Esophagus muscularis mucosa (tissue), 4 donors: ENCODE data around the gene CMYA5.

Source experiments
- CTCF ChIP-seq, 3 experiments: fragments of 200-600 bp in 2 of 3; fragments of 450-650 bp in 1 of 3; sonication (generic) in 2 of 3; IDR thresholded peaks; one replicate each; pipeline ENCODE4 v1.5.1; 2017 to 2019; ENCODE audit warnings: antibody characterized with exemption in 3 of 3, mild to moderate bottlenecking in 2 of 3, moderate library complexity in 1 of 3
- EP300 ChIP-seq: sonication (generic); formaldehyde crosslinking; IDR thresholded peaks from one replicate; pipeline ENCODE4 v1.6.1; 2017; ENCODE audit warnings: antibody characterized with exemption
- POLR2AphosphoS5 ChIP-seq, 2 donors: sonication (generic); formaldehyde crosslinking; IDR thresholded peaks; one replicate each; pipeline ENCODE4 v1.6.1; 2017; ENCODE audit warnings: antibody characterized with exemption in 2 of 2

GRCh38 chr5:79814699-79815098, 125.1 kb downstream of the CMYA5 start:
- TF ChIP-seq EP300 = no peak
- no peak for TF ChIP-seq CTCF (IDR thresholded peaks at IDR 0.05)
- no peak for TF ChIP-seq POLR2AphosphoS5 (IDR thresholded peaks at IDR 0.05)
